Fibroblast of peridontal ligament (primary cell): ENCODE data around the gene PLXNC1.

Experiments used
- DNase-seq: peaks from one replicate; pipeline ENCODE4 v3.0.0-alpha.2; 2010; ENCODE audit errors: extremely low read depth

Gene PLXNC1

DNA sequence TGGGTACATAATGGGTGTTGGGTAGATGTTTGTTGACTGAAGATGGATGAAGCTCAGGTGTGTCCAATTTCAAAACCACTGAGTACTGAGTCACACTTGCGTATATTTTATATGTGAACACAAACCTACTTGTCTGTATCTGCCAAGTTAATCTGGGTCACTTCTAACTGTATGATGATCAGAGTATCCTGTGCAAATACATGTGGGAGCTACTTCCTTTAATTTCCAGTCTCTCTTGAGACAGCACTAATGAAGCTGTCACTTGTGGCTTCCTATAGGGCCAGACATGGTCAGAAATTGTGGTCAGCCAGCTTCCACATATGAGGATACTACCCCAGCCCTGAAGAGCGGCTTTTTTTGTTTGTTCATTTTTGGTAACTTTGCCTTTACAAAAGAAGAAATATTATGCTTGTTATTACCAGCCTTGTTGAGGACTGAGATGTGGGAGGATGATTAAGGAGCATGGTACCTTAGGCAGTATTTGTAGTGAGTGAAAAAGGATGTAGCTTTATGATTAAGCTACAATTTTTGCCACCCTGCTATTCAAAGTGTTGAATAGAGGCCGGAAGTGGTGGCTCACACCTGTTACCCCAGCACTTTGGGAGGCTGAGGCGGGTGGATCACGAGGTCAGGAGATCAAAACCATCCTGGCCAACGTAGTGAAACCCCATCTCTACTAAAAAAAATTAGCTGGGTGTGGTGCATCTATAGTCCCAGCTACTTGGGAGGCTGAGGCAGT is 32.4 kb downstream of the PLXNC1 start:
- DNase-seq = no peak

DNA sequence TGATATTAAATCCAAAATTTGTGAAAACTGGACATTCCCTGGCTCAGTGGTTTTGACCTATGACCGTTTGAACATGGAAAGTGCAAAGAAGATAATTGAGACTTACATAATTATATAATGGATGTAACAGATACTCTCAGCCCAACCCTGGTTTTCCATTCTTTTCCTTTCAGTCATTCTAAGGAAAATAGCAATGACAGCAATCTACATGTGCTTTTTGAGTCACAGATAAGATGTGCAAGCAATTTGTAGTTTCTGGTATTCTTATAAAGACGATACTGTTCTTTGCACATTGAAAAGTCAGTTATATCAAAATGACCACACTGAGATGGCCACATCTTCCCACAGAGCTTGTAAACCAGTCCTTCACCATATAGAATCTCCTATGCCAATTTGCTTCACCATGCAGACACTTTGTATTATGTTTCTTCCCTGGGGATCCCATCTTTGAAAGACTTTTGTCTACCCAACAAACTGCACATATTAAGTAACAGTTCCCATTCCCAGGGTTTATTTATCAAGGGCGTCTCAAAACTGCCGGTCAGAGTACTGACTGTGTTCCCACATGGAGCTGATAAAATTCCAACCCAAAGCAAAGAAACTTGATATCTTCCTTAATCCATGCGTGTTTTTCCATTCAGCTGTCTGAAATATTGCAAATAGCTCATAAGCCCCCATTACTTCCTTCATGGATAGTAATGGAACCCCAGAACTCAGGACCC is 34.8 kb downstream of the PLXNC1 start:
- peak; percentile 52 for DNase-seq

DNA sequence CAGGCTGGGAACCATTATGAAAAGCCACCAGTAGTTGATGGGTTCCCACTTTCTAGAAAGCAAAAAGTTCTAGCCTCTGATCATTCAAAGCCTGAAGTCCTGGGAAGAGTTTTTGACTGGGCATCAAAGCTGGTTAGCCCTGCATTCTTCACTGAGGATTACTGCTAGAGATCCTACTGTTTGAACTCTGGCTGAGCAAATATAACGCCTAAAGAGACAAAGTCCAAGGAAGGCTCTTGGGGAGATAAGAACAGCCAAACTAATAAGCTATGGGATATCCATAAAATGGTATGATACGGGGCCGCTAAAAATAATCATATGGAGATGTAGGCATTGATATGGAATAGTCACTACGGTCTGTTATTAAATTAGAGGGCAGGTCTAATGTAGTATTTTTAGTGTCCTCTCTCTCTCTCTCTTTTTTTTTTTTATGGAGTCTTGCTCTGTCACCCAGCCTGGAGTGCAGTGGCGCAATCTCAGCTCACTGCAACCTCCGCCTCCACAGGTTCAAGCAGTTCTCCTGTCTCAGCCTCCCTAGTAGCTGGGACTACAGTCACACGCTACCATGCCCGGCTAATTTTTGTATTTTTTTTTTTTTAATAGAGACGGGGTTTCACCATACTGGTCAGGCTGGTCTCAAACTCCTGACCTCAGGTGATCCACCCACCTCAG is 35.5 kb downstream of the PLXNC1 start:
- no peak for DNase-seq

GRCh38 chr12:94184995-94185719 is 36.8 kb downstream of the PLXNC1 start:
- DNase-seq = no peak

- DNase-seq = no peak
These were observed 37.4 kb downstream of the PLXNC1 start for GRCh38 chr12:94185801-94186200.

DNA sequence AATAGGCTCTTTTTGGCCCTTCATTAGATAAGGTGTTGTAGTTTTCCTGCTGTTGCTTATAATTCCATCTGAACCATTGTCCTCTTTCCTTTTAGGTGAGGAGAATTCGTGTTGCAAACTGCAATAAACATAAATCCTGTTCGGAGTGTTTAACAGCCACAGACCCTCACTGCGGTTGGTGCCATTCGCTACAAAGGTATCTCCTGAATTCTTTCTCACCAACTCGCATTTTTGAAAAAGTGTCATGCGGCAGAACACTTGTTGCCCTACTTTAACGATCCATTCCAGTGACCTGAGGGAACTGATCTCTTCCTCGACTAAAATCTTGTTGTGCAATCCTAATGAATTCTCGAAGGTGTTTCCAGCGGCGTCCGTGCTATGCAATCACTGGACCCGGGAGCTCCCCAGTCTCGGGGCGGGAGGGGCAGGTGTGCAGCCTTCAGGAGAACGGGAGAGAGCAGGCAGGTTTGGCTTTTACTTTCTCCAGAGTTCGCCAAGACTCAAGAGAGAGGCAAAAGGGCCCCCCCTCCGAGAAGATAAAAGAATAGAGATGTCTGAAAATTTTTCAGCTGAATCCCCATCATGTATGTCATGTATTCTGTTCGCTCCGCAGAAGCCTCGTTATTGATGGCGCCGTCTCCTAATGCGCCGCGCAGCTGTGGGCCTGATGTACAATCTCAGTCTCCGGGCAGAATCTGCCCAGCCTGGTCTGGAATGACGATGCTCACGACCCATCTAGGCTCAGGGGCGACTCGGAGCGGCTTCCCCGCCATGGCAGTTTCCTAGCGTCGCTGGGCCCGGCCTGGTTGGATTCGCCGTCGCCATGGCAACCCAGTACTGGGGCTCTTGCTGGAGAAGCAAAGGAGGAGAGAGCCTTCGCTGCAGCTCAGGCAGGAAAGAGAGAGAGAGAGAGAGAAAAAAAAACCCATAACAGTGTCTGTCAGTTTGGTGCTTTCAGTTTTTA is 38.2 kb downstream of the PLXNC1 start:
- peak; percentile 67 for DNase-seq

DNA sequence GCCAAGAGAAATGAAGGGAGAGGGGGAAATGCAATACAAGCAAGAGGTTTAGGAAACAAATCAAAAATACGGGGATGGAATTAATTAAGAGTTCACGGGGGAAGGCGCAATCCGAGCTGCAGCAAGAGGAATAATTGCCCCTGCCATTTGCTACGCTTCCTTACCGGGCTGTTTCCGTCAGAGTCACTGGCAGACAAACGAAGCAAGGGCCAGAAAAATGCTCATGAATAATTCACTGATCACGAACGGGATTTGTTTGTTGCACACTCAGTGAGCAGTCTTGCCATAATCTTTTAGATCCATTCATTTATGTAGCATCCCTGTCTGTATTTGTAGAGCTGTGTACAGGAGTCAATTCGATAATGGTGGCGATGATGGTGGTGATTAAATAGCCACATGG is 39.0 kb downstream of the PLXNC1 start:
- peak; percentile 33 for DNase-seq

DNA sequence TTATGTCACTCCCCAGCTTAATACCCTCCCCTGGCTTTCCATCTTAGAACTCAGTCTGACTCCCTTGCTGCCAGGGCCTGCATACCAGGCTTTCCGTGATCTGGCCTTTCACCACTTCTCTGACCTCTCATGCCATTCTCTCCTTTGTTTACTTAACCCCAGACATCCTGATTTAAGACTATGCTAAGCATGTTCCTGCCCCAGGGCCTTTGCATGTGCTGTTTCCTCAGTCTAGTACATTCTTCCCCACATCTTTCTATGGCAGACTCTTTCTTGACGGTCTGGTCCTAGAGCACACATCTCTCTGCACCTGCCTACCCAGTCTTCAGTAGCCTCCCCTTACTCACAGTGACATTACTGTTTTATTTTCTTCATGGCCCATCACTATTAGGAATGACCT is 42.2 kb downstream of the PLXNC1 start:
- no peak for DNase-seq

- DNase-seq = no peak
These were observed 42.6 kb downstream of the PLXNC1 start for GRCh38 chr12:94191023-94191422.

DNA sequence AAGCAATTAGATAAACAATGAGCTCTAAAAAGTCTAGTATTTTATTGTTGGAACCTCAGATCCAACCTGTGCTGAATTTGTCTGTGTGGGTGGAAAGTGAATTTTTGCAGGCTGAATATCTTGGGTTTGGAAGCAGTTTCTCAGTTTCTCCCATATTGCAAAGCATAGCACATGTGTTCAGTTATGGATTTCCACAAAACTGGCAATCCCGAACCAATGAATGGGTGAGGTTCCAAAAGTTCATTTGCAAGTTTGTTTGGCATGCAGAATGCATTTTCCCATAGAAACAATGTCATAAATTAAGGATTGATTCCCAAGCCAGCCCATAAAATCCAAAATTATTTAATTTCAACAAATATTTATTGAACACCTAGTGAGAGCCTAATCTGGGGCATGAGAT is 43.4 kb downstream of the PLXNC1 start:
- no peak for DNase-seq

GRCh38 chr12:94192506-94192905 is 44.1 kb downstream of the PLXNC1 start:
- DNase-seq = no peak

GRCh38 chr12:94193168-94193567 is 44.8 kb downstream of the PLXNC1 start:
- DNase-seq = no peak

DNA sequence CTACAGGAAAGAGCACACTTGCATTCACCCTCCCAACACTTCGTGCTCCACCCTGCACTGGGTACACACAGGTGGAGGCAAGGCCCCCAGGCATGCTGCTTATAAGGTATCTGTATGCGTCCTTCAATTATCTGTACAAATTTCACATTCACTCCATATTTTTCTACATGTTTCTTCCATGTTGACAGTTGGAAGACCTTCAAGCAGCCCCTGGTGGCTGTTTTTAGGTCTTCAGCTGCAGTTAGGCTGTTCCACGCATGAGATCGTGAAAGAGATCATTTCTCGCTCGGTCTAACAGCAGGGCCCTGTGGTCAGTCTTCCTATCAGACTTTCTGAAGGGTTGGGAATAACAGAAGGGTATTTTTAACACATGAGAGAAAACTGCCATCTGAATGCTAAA is 47.1 kb downstream of the PLXNC1 start:
- no peak for DNase-seq

GRCh38 chr12:94198469-94198868 is 50.1 kb downstream of the PLXNC1 start:
- DNase-seq = no peak

DNA sequence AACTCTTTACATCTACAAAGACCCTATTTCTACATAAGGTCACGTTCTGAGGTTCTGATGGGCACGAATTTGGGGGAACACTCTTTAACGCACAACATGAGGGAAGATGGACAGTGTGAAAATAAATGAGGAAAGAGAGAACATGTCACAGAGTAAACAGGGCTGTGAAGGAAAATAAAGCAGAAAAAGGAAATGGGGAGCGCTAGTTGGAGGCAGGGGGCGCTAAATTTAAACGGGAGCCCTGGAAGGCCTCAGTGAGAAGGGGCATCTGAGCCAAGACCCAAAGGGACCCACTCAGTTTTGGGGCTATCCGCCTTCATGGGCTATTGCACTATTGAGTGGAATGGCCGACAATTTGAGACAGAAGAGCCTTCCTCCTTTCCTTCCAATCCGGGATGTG is 50.5 kb downstream of the PLXNC1 start:
- DNase-seq = no peak

GRCh38 chr12:94200069-94200468 is 51.7 kb downstream of the PLXNC1 start:
- DNase-seq = no peak

GRCh38 chr12:94200695-94201094 is 52.3 kb downstream of the PLXNC1 start:
- no peak for DNase-seq

GRCh38 chr12:94202245-94203180 is 54.1 kb downstream of the PLXNC1 start:
- DNase-seq = no peak

DNA sequence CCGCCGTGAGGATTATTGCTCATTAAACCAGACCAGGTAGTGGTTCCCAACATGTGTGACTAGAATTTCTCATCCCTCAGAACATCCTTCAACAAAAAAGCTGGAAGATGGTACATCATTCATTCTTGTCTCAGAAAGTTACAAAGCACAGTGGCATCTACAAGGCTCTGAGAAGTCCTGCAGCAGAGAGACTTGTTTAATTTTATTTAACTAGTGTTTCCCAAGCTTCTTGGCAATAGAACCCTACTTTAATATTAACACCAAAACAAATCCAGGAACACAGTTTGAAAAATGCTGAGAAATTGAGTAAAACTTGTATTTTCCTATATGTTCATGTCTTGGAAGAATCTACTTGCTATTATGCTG is 54.8 kb downstream of the PLXNC1 start:
- no peak for DNase-seq

- no peak for DNase-seq
These were observed 55.4 kb downstream of the PLXNC1 start for GRCh38 chr12:94203796-94204195.
